Activated T-helper 1 cell treated with Interleukin-2 at 50 U/mL for 16 hours (primary cell): ENCODE data around the gene NREP.

Experiments
- DNase-seq: peaks from one replicate; pipeline ENCODE4 v3.0.0-alpha.2; 2020; ENCODE audit warnings: low read depth

The NREP gene

DNA sequence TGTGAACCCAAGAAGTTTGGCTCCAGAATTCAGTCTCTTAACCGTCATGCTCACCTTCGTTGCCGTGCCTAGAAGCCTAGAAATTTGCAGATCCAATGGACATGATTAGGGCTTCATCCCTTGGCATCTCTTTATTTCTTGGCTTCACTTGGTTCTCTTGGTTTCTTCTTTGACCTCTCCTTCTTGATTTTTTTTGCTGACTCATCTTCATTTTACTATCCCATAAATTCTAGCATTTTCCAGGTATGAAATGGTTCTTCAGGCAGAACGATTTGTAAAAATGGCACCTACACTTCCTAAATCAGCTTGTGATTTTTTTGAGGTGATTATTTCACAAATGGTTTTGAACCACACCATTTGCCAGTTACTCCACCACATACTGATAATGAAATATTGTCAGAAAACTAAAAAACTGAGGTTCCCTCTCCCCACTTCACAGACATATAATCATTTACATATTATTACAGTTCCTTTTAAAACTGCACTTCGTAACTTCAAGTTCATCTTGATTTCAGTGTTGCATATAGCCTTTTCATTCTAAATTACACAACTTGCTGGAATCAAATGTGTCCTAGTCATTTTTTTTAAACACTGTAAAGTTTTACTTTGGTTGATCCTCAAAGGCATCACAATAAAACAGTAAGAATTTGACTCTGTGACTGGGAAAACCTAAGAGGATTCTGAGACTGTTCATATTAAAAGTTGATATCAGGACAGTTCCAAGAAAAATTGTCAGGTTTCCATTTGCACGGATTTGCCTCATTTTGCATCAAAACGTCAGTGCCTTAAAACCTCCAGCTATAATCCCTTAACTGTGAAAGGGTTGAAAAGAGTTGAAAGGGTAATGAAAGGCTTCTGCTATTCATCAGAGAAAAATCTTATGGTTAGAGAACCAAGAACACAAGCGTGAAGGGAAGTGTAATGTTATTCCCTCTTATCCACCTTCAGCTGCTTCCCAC is 8.9 kb upstream of the NREP start:
- no peak for DNase-seq

DNA sequence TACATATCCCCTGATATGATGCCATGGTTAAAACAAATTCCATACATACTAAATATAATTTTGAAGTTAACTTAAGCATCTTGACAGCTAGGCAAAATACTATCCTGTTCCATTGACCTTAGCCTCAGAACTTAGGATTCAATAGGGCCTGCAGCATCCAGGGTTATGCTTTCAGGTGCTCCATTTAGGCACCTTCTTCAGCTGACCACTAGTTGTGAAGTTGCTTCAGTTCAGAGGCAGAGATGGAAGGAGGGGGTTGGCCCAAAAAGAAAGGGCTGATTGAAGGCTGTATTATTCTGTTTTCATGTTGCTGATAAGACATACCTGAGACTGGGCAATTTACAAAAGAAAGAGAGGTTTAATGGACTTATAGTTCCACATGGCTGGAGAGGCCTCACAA is 7.0 kb upstream of the NREP start:
- DNase-seq, result no peak

DNA sequence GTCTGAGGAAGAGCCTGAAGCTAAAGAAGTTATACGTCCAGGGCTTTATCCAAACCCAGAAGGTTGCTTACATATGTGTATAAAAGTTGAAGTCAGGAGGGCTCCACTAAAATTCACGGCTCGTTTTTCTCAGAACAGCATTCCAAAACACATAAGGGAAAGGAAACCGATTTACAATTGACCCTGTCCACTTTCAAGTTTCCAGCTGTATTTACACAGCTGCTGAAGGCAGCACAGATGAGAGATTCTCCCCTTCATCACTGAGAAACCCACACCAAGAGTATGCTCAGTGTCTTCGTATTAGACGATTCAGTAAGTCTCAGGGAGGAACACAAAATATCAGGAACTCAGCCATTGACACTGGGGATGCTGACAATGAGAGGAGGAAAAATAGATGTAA is 5.9 kb upstream of the NREP start:
- DNase-seq, result no peak

DNA sequence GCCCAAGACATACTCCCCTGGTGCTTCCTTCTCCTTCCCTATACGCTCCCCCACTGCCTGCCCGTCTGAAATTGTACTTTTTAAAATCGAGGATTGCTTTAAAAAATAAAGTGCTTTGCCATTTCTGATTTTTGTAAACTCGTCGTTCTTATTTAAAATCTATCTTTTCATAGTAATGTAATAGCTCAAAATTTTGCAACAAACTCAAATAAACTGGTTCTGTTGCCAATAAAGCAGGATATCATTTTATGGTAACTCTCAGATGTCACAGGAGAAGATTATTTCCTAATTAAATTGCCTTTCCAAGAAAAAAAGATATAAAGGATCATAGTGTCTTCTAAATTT is 1.3 kb upstream of the NREP start:
- DNase-seq, result no peak

DNA sequence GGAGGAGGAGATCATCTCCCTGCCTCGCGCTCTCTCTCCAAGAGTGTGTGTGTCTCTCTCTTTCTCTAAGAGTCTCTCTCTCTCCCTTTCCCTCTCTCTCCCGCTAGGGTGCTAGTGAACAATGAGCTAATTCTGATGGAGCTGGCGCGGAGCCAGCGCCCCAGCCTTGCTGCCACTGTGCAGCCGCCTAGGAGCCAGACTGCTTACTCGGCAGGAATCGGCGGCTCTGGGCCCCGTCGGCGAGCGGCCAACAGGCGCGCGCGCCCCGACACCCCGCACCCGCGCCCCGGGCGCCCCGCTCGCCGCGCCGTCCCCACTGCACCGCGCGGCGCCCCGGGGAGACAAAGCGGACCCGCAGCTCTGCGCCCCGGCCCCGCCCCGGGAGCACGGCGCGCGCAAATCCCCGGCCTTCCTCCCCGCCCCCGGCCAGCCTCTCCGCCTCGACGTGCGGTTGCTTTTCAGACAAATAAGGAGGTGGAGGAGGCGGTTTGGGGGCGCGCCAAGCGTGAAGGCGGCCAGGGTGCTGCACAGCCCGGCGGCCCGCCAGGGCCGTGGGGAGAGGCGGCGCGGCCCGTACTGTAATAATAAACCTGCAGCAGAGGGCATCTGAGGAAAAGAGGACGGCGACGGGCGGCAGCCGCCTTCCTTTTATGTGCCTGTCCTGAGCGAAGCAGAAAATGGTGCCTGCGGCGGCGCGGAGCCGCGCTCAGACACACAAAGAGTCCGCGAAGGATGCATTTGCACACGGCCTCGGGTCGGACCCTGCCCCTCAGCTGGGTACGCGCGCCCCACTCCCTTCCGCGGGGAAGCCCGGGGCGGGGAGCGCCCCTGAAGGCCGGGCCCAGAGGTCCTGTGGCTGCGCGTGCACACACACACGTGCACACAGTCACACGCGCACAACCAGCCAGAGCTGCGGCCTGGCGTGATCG is 625 bp upstream of the NREP start:
- DNase-seq, result peak; percentile 51

DNA sequence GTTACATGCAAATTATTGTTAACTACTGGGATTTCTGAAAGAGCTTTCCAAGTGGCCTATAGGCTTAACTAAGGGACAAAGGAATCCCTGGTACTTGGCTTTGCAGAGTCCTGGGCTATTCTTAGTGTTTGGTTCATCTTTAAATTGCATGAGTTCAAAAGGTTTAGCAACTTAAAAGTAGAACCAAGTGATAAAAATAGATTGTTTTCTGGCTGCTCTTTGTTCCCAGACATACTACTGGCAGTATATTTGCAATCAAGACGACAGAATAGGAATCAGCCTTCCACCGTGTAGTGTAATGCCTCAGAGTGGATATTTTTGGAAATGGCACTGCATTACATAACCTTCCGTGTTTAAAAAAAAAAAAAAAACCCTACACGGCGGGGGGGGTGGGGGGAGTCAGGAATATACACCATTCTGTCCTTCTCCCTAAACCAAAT is 1.0 kb downstream of the NREP start:
- no peak for DNase-seq

DNA sequence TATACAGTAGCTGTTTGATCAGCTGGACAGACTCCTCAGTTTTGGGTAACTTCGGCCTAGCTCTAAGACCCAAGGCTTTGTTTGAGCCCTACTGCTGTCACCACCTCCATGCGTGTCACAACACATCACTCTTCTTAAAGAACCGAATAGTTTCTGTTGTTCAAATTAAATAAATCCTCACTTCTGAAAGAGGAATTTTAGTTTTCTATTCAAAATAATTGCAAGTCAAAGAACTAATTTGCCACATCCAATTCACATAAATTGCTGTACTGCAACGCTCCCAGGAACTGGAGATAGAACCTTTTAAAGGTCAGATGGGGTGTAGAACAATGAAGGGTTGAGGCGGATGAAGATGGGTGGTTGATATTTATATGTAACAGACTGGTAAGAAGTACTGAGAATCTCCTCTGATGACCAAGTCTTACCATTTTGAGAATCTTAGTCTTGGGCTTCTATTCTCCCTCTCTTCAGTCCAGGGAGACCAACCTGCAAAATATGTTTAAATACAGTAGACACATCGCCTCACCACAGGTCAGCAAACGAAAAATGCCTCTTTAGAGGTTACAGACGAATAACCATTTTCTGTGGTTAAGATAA is 1.6 kb downstream of the NREP start:
- DNase-seq, result no peak

DNA sequence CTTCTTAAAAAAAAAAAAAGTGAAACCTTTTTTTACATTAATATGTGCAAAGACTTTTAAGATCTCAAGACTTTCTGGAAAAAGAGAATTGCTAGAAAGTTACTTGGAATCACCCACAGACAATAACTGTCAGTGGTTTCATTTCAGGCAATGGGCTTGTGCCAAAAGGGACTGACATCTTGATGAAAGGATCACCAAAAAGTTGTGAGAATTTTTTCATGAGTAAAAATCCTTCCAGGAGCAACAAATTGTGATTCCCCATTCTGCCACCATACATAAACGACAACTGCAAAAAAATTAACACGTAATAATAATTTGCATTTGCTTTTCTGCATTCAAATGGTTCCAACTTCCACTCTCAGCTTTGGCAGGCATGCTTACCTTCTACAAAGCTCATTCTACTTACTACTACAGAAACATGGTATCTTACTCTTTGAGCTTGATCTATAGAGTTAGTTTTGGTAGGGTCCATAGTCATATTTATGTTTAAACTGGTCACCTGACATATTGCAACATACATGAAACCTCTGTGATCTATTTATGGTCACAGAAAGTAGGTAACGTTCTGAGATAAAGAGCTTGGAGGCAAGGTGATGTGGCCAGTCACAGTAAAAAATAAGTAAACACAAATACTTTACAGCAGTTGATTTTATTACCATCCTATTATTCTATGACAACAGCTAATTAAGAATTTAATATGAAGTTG is 3.0 kb downstream of the NREP start:
- no peak for DNase-seq

DNA sequence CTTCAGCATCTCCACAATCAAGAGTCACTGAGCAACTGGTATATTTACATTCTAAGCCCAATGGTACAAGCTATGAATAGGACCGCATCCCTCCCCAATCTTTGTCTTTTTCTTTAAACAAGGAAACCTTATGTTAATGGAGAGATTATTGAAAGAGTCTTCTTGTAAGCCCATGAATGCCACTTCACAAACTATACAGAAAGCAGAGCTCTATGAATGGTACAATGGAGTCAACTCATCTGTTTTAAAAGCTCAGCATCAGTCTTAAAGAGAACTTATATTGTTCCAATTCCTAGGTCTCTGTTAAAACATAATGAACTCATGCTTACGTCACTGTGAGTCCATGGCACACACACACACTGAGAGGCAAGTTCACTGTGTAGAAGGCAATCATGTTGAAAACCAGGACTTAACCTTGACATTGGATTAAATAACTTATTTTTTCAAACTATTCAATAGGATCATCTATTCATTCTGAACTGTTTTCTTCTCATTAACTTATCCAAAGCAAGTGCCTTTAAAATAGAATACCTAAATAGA is 4.5 kb downstream of the NREP start:
- no peak for DNase-seq

DNA sequence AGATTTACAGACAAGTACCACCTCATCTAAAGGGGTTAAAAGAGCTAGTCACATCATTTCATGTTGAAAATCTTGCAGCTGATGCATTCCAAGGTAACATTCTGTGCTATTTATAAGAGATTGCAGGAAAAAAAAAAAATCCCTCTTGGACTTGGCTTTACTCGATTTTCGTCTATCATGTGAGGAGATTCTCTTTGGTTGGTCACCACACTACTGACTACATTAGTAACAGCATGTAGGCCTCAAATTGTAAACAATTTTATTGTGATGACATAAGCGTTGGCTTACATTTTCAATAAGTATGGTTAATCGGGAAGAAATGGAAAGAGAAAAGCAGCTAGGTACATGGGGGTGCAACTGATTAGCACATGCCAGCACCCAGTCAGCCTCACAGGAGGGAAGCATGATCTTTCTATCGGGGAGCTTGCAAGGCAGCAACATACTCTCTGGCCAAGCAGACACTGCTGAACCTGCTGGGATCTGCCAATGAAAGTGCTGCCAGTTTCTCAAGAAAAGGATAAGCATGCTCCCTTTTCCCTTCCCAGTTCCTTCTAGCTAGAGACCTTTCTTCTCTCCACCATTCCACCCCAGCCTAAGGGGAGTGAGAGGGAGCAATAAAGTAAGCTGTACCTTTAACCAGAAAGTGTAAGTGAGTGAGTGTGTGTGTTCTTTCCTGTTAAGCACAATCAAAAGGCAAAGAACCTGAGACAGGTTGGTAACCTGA is 7.5 kb downstream of the NREP start:
- no peak for DNase-seq

DNA sequence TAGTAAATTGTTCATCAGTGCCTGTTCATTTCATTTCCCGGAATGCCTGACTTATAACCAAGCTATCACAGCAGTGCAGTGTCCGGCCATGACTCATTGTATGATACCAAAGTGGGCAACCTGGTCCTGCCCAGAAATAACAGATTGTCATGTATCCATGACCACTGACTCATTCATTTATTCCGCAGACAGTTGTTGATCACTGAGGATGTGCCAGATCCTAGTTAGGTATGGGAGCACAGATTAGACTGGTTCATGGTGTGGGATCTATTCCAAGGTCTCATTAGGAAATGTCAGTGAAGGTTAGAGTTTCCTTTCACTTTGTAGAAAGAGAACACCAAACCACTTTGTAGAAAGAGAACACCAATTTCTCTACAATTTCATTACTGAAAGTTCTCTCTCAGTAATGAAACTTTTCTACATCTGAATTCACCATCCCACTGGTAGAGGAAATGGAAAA is 8.7 kb downstream of the NREP start:
- DNase-seq, result no peak

DNA sequence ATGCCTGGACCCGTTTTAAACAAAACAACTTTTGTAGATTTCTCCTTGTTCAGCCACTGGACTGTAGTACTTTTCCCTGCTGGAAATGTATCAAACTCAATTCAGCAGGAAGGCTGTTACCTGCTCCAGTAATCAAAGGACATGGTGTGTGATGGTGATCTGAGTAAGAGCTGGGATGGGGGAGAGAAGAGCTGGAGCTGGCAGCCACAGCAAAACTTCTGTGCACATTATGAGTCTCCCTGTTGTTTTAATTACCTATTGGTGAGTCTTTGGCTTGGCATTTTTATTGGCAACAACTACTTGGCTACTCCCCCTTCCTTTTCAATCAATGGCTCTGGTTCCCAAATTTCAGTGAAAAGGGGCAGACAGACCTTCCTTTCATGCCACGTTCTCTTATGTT is 9.7 kb downstream of the NREP start:
- no peak for DNase-seq

DNA sequence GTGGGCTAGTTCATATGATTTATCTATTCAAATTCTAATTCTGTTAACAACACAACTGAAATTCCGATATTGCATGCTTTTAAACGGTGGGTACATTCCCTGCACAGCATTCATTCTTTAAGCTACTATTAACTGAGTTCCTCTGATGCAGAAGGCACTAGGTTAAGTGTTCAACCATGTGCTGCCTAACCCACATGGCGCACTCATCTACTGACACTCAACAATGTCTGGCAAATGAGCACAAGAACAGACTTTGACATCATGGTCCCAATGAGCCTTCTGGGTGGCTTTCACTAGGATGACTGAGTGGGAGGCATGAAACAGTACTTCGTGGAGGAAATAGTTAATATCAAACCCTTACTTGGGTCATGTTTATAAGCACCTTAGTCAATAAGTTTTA is 10.2 kb downstream of the NREP start:
- DNase-seq, result no peak

DNA sequence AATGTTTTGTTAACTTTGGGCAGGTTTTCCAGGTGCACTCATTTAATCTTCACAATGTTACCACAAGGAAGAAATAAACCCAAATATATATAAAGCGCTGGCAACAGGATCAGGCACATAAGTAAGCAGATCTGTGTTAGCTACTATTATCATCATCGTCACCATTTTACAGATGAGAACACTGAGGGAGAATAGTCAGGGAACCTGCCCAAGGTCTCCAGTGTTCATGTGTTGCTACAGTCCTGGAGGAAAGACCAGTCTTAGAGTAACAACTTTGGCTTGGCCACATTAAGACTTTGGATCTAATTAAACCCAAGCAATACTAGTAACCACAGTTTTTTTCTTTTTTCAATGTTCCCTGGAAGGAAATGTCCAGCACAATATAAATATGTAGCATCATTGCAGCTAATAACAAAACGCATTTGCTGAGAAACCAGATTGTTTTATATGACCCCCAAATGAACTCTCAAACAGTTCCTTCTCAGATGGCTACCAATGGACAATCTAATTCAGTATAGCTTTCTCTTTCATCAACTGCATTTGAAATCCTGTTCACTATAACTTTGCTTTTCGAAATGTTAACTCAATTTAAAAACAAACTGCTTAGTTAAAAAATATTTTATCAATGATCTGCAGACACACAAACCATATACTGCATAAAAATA is 11.8 kb downstream of the NREP start:
- DNase-seq, result no peak

DNA sequence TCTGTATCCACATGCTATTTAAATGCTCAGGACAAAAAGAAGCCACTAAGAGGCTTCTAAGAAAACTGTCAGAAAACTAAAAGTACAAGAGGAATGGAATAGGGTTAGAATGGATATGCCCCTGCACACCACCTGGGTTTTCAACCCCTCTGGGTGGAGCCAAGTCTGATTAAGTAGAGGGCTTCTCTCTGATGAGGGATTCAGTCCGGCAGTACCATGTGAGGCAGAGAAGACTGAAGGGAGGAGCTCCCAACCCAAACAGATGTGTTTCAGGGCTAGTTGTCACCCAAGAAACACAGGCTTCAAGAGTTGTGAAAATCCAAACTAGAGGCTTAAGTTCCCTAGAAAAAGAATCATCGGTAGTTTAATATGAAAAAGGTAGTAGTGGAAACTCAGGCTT is 12.5 kb downstream of the NREP start:
- no peak for DNase-seq

DNA sequence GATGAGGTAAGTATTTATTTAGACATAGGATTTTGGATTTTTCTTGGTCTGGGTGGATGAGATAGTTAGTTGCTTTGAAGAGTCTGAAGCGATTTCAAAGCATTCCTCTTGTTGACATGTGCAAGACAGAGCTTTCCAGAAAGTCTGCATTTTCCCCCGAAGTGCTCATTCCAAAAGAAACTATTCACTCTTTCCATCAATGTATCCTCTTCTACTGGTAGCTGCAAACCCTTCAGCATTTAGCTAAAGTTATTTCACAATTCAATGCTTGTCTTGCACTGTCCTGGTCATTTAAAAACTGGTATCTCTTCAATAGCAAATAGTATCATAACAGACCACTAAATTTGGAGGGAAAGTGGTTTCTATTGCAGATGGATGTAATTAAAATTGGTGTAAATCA is 13.0 kb downstream of the NREP start:
- no peak for DNase-seq

DNA sequence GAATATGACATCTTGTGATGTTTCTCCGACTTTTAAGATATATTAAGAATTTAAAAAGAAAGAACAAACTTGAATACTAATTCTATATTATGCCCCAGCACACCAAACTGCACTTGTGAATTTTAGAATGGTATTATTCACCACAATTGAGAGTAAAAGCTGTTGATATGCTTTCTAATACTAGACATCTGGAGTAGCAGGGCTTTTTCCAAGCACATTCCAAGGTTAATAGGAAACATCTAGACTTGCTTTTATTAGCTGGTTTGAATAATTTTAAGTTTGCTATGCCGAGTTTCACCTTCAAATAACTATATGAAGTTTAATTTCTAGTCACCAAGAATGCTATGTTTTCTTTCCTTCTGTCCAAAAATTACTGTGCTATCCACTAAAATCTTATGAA is 13.5 kb downstream of the NREP start:
- DNase-seq, result no peak

DNA sequence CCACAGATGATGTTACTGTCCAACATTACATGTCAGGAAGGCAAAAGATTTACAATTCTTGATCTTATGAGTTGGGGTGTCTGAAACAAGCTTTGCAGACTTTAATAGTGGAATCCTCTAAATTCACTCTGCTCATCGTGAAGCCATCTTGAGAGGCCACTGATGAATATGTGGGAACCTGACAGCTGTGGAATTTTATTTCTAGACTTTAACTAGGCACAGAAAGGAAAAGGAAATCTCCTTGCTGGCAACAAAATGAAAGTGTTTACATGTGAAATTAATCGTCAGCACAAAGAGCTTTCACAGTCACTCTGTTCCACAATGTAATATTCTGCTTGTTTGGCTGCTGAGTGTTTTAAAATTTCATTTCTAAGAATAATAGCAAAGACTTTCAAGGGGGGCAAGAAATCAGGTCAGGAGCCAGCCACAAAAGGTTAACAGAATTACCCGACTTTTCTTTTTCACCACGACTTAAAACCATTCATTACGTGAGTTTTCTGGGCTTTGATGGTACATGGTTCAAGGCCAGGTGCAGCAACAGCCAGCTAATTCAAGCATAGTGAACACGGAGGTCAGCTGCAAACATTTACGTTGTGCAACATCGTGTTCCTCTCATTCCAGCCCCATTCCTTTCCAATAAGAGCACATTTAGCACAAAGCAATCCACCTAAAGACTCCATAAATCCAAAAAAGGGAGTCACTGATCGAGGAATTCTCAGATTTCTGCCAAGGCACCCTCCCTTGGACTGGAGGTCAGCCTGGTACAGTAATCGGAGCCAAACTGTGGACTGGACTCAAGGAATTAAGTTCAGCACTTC is 14.6 kb downstream of the NREP start:
- no peak for DNase-seq

DNA sequence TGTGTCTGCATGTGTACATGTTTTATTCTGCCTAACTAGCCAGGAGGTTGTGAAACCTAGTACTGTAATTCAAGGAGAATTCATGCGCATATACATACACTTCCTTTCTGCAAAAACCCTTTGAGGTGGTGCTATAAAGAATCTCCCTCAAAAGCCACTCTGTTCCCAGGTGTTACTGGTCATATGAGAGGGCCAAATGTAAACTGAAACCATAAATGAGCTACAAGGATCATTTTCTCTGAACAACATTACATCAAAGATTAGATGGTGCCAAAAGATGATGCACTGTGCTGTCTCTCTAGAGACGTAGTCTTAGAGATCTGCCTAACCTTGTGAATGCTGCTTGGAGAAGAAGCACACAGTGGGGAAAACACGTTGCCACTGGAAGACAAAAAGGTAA is 15.7 kb downstream of the NREP start:
- no peak for DNase-seq

DNA sequence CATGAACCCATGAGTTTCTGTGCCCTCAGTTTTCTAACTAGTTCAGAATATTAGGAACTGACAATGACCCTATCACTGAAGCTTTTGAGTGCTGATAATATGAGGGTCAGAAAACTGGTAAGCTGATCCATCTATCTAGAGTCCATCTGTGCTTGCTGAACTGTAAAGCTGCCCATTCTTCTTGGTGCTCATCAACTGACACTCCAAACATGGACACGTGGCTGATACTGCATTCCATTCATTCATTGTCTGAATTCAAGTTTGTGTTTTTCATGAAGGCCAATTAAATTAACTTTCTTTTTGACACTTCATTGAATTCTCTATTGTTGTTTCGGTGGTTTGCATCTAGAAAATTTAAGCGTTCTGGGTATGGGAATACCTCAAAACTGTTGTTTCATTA is 17.6 kb downstream of the NREP start:
- DNase-seq, result no peak
